Kidney (tissue), 14 donors: Measurements from ENCODE around the gene HOXB5. TPM values are rescaled to one million over a fixed set of nuclear protein-coding genes. Genes with fewer than 3 reads are reported as not detected.

Experiments used
- DNase-seq, 5 donors: peaks; one replicate each; pipeline ENCODE4 v3.0.0-alpha.2; 2013 to 2020
- FAIRE-seq: peaks from 2 replicates; lab custom pipeline; 2012; peaks lifted over from hg19 to GRCh38; lab: Jason Lieb, UNC
- H3K27ac ChIP-seq, 2 donors: one replicate each; pipeline ENCODE4 v1.7.0; 2013; ENCODE audit warnings: low read depth in 2 of 2, low read length in 2 of 2, inconsistent platforms in 1 of 2
- H3K27me3 ChIP-seq: one replicate; pipeline ENCODE4 v1.7.1; 2013; ENCODE audit warnings: low read length, inconsistent platforms; ENCODE audit not compliant: control insufficient read depth, insufficient read depth
- H3K36me3 ChIP-seq, 3 donors: one replicate each; pipeline versions ENCODE4 v1.7.0 to v1.7.1; 2013; ENCODE audit warnings: low read length in 3 of 3, control low read depth in 1 of 3, inconsistent platforms in 1 of 3; ENCODE audit not compliant: insufficient read depth in 3 of 3, control insufficient read depth in 2 of 3
- H3K4me1 ChIP-seq, 3 donors: one replicate each; pipeline versions ENCODE4 v1.7.0 to v1.7.1; 2013; ENCODE audit warnings: low read length in 3 of 3, inconsistent platforms in 1 of 3, low read depth in 1 of 3; ENCODE audit not compliant: control insufficient read depth in 2 of 3, insufficient read depth in 2 of 3
- H3K4me3 ChIP-seq, 3 donors: one replicate each; pipeline versions ENCODE4 v1.7.0 to v1.8.1; 2013; ENCODE audit warnings: low read length in 3 of 3, control low read depth in 1 of 3, inconsistent platforms in 1 of 3
- H3K9ac ChIP-seq, 3 donors: one replicate each; pipeline versions ENCODE4 v1.7.0 to v1.7.1; 2013; ENCODE audit warnings: low read length in 3 of 3, control low read depth in 1 of 3, inconsistent platforms in 1 of 3
- H3K9me3 ChIP-seq, 3 donors: one replicate each; pipeline versions ENCODE4 v1.7.0 to v1.7.1; 2013; ENCODE audit warnings: low read length in 3 of 3, control low read depth in 1 of 3, inconsistent platforms in 1 of 3; ENCODE audit not compliant: control insufficient read depth in 2 of 3, insufficient read depth in 1 of 3
- intact Hi-C: fragments of 100-400 bp; cut with DNase I; formaldehyde crosslinking; loops from one replicate; pipeline ENCODE4 v1.11.1; 2022
- polyA plus RNA-seq: library from polyadenylated mRNA; stranded (reverse); fragments of 350-450 nt; fragmentation: Illumina TruSeq; extraction: RNeasy Lipid Tissue Mini Kit (QIAGEN cat#74804); gene quantifications from one replicate; pipeline ENCODE4 v1.2.3, GENCODE V29; 2014; ENCODE audit warnings: low read depth, low replicate concordance; ENCODE audit not compliant: insufficient read depth
- total RNA-seq: library from RNA; stranded (reverse); fragmentation: NEBNext Ultra II Directional; extraction: Animal tissue kit (Norgen Biotek cat#: 25700); gene quantifications from one replicate; pipeline ENCODE4 v1.2.1, GENCODE V29; 2021
- TF ChIP-seq, protein P1 (sequence below): IDR thresholded peaks from 3 replicates; pipeline ENCODE4 v1.5.1; 2012; ENCODE audit warnings: mild to moderate bottlenecking, moderate library complexity, borderline replicate concordance; ENCODE audit not compliant: insufficient read depth; ENCODE audit errors: extremely low read depth
- donor health status: control.
- donor health status: control.
- donor health status: control.
- donor health status: control.
- donor health status: control.
- donor health status: DM: yes; HTN: yes; CAD: no.
- donor health status: Normal renal cell carcinoma (clear cell type).

Gene HOXB5
- total and polyA plus RNA-seq, 2 donors from 2014 or later: 12.3 to 27.0 TPM

DNA sequence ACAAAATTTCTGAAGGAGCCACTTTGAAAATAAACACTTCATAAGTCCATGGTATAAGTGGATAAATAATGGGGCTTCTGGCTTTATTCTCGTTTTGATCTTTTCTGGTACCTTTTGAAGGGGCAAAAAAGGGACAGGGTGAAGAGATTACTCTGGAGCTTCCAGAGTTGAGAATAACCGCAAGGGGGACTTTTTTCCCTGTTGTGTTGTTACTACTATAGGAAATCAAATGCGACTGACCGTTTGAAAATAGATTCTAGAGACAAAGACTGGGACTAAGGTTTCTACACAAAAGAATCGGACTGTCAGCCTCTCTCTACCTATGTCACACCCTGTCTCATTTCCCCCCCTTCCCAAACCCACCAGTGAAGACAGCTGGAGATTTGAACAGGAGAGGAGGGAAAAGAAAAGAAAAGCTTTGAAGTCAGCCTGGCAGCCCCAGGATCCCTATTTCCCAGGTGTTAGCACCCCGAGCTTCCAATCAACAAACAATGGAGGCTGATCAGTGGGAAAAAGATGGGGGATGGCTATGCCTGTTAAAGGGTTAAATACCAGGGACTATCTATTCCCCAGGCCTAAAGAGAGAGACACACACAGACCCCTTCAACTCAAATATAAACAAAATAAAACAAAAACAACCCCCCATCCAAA lies 23.8 kb downstream of the HOXB5 start:
- Histone ChIP-seq H3K4me3 (peak overlapping the region in 1 of 3 donors; percentile 51), H3K27me3 (no peaks in the 10 kb centered on the region), H3K9ac (peak overlapping the region; percentile 31 to 82 (median 37)), H3K36me3 (peaks cover 2 to 5% (median 2%) of the 10 kb centered on the region in 3 donors), H3K9me3 (no peaks in the 10 kb centered on the region), H3K4me1 (peaks cover 25 to 40% (median 38%) of the 10 kb centered on the region in 3 donors), H3K27ac (peak overlapping the region; percentile 81 to 86)
- DNase-seq: no peak
- intact Hi-C loops: no loop called here
- FAIRE-seq: no peak
- TF ChIP-seq, protein P1, sequence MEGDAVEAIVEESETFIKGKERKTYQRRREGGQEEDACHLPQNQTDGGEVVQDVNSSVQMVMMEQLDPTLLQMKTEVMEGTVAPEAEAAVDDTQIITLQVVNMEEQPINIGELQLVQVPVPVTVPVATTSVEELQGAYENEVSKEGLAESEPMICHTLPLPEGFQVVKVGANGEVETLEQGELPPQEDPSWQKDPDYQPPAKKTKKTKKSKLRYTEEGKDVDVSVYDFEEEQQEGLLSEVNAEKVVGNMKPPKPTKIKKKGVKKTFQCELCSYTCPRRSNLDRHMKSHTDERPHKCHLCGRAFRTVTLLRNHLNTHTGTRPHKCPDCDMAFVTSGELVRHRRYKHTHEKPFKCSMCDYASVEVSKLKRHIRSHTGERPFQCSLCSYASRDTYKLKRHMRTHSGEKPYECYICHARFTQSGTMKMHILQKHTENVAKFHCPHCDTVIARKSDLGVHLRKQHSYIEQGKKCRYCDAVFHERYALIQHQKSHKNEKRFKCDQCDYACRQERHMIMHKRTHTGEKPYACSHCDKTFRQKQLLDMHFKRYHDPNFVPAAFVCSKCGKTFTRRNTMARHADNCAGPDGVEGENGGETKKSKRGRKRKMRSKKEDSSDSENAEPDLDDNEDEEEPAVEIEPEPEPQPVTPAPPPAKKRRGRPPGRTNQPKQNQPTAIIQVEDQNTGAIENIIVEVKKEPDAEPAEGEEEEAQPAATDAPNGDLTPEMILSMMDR: no peak

DNA sequence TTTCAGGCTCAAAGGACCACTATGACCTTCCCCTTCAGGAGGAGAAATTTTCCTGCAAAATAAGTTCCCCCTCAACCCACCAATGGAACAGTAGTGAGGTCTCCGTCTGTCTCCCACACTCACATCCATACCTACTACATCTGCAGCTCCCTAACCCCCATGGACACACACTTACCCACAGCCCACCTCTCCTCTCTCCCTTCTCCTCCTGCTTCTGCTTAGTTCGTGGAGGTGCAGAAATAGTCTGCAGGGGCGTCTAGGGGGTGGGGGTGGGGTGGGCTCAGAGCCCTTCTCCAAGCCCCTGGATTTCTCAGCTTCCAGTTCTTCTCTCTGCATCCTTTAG lies 24.4 kb downstream of the HOXB5 start:
- TF ChIP-seq, protein P1: no peak
- Histone ChIP-seq H3K27ac (peak overlapping the region; percentile 18 to 81), H3K4me3 (peak overlapping the region in 1 of 3 donors; percentile 51), H3K36me3 (peaks cover 2 to 5% (median 2%) of the 10 kb centered on the region in 3 donors), H3K4me1 (peaks cover 25 to 40% (median 38%) of the 10 kb centered on the region in 3 donors), H3K27me3 (no peaks in the 10 kb centered on the region), H3K9ac (peak overlapping the region in 2 of 3 donors; percentile 26 to 70), H3K9me3 (no peaks in the 10 kb centered on the region)
- FAIRE-seq (no peak), DNase-seq (no peak)
- intact Hi-C loops: no loop called here

DNA sequence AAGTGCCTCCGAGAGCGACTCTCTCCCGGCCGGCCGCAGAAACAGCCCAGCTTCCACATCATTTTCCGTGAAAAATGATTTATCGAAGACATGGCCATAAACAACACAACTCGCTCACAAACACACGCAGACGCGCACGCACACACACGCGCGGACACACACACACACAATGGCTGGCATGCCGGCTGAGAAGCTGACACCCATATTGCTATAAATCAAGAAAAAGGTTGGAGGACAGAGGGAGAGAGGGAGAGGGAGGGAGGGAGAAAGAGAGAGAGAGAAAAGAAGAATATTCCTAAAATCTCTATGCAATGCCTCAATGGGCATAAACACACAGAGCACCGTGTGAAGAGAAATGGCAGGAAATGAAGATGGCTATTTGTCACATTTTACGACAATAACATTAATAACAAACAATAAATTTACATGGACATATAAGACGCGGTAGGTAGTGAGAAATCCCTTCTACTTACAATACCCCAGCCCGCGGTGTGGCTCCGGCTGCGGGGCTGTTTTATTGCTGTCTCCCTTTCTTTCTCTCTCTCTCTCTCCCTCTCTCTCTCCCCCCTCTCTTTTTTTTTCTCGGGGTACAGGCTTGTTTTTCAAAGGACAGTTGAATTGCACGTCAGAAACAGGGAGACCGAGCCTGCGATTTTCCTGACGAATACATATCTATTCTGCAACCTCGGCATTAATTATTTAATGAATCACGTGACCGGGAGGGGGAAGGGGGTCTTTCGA lies 24.9 kb downstream of the HOXB5 start:
- Histone ChIP-seq H3K9ac (peak overlapping the region in 2 of 3 donors; percentile 26 to 70), H3K4me1 (peaks cover 25 to 40% (median 38%) of the 10 kb centered on the region in 3 donors), H3K4me3 (peak overlapping the region; percentile 10 to 44 (median 23)), H3K36me3 (peaks cover 2 to 5% (median 2%) of the 10 kb centered on the region in 3 donors), H3K27me3 (no peaks in the 10 kb centered on the region), H3K27ac (peak overlapping the region; percentile 18 to 33), H3K9me3 (no peaks in the 10 kb centered on the region)
- DNase-seq: peak in 2 of 5 donors; percentile 73 to 75
- intact Hi-C loops: no loop called here
- TF ChIP-seq, protein P1: no peak
- no peak for FAIRE-seq
